ENCODE results near the gene GSDMA.
A peak's percentile ranks its signal among the peaks of the same experiment; 100 is the strongest.
"Not testable (repeated sequence)": the region's sequence is repeated elsewhere in the genome, so short reads cannot be mapped to it uniquely, and the experiment has no call there.

GSDMA gene

GRCh38 chr17:39929646-39930407 lies 33.0 kb upstream of the GSDMA start:
- DNase-seq, result no peak

DNA sequence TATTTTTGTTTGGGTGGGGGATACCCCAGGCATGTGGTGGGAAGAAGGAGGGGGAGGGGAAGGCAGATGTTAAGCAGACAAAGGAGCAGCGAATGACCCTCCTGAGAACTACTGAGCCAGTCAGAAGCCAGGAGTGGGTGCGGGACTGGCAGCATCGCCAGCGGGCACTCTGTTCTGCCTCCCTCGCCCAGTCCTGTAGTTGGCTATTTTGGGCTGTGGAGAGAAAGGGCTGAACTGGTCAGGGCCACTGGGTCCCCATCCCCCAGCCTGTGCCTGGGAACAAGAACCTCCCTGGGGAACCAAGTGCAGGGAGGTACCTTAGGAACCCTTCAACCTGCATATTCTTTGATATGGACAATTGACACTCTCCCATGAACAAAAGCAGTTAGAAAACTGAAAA lies 28.9 kb upstream of the GSDMA start:
- DNase-seq, result no peak

DNA sequence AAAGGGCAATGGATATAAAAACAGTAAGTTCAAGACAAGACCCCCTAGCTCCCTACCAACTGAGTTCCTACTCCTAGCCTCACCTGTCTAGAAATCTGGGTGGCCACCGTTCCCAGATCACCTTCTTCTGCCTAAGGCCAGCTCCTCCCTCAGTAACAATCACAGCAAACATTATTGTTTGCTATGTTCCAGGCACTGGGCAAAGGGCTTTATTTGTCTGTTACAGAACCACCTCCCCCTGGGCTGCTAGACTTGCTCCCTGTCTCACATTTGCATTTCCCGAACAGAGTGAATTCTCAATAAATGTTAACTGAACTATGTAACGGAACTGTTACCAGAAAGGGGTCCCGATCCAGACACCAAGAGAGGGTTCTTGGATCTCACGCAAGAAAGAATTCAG lies 28.5 kb upstream of the GSDMA start:
- DNase-seq, result no peak

DNA sequence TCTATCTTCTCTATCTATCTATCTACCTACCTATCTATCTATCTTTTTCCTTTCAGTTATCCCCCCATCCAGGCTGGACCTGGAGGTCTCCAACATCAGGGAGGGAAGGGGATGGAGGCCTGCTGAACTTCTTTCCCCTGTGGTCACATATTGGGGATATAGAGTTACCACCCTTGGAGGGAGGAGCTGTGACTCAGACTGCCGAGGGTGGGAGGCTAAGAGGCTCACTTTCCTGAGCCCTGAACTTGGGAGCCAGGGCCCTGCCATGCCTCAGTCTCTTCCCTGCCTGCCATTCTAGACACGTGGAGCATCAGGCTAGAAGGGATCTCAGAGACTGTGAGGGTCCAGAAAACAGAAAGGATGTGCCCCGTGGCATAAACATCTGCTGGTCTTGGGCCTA lies 26.9 kb upstream of the GSDMA start:
- DNase-seq, result no peak

DNA sequence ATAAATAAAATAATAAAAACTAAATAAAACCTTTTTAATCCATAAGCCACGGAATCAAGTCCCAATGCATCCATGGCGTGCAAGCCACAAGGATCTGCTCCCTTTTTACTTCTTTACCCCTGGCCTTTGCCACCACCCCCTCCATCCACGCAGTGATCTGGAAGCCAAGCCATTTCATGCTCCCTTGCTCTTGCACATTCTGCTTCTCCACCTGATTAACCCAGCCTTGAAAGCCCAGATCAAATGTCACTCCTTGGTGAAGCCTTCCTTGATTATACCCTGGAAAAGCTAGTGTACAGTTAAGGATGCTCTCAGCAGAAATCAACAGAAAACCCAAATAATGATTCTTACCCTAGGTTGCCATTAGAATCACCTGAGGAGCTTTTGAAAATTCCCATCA lies 25.4 kb upstream of the GSDMA start:
- DNase-seq, result no peak

DNA sequence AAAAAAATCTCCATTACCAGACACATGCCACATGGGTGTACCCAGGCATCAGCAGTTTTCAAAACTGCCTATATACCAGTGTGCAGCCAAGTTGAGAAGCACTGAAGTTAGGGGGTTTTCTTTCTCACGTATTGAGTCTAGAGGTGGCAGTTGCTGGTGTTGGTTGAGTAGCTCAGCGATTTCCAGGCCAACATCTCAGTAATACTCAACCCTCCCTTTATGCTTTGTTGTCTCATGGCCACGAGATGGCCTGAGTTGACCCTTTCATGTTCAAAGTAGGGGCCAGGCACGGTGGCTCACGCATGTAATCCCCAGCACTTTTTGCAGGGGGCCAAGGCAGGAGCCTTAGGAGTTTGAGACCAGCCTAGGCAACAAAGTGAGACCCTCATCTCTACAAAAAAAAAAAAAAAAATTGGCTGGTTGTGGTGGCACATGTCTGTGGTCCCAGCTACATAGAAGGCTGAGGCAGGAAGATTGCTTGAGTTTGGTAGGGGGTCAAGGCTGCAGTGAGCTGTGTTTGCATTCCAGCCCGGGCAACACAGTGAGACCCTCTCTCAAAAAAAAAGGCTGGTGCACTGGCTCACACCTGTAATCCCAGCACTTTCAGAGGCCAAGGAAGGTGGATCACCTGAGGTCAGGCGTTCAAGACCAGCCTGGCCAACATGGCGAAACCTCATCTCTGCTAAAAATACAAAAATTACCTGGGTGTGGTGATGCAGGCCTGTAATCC lies 24.5 kb upstream of the GSDMA start:
- no peak for DNase-seq

GRCh38 chr17:39939106-39939505 lies 23.7 kb upstream of the GSDMA start:
- no peak for DNase-seq

GRCh38 chr17:39939588-39940419 lies 23.0 kb upstream of the GSDMA start:
- DNase-seq, result peak; percentile 81

DNA sequence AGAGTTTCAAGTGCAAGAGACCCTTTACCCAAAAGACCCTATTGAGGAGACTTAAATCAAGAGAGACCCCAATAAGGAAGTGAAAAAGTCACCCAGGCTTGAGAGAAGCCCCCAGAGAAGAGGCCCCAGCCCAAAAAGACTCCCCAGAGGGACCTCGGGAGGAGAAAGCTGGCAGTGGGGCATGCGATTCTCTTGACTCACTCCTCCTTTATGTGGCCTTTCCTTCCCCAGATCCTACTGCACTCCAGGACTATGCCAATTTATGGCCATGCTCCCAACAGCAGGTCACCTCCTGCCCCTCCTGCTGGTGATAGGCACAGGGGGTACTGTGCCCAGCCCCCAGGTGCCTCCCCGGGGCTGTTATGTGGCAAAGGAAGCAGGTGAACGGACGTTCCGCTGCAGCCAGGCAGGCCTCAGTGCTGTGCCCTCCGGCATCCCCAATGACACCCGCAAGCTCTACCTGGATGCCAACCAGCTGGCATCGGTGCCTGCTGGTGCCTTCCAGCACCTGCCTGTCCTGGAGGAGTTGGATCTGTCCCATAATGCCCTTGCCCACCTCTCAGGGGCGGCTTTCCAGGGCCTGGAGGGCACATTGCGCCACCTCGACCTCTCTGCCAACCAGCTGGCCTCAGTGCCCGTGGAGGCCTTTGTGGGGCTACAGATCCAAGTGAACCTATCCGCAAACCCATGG lies 19.0 kb upstream of the GSDMA start:
- no peak for DNase-seq

DNA sequence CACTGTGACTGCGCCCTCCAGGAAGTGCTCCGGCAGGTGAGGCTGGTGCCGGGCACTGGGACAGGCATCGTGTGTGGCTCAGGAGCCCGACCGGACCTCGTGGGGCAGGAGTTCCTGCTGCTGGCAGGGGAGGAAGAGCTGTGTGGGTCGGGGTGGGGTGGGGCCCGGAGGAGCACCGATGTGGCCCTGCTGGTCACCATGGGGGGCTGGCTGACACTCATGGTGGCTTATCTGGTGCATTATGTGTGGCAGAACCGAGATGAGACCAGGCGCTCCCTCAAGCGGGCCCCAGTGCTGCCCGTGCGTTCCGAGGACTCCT lies 18.5 kb upstream of the GSDMA start:
- DNase-seq, result no peak

DNA sequence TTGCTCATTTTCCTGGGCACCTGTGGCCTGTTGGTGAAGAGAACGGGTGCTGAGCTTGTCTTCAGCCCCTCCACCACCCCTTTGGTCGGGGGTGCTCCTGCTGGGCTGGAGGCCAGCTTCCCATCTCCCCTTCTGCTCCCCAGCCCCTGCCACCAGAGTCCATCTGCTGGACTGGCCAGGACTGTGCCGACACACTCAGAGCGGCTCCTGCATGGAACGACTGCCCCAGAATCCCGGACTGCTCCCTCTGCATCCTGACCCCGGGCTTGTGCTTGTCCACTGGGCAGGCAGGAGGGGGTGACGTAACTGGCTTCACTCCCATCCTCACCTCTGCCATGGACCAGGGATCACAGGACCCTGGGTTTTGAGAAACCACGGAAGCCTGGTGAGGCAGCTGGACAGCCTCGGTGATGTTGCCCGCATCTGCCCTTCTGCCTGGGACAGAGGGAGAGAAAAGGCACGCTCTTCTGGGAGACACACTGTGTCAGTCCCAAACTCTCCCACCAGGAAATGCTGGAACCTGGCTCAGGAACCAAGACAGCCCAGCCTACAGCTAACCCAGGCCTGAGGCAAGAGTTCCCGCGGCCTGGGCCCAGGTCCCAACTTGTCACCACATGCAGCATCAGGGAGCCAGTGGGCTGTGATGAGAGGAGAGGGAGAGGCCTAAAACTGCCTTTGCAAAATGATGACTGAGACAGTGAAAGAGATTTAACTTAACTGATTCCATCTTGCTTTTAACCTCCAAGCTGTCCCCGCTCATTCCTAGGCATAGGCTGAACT lies 16.1 kb upstream of the GSDMA start:
- no peak for DNase-seq

DNA sequence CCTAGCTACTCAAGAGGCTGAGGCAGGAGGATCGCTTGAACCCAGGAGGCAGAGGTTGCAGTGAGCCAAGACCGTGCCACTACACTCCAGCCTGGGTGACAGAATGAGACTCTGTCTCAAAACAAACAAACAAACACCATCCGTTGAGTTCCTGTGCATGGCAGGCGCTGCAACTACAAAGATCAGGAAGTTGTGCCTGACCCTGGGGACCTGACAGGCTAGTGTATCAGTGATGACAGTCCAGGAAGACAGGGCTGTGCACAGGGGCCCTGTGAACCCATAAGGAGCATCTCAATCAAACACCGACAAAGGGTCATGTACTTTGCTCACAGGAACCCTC lies 14.3 kb upstream of the GSDMA start:
- DNase-seq, result not testable (repeated sequence)

DNA sequence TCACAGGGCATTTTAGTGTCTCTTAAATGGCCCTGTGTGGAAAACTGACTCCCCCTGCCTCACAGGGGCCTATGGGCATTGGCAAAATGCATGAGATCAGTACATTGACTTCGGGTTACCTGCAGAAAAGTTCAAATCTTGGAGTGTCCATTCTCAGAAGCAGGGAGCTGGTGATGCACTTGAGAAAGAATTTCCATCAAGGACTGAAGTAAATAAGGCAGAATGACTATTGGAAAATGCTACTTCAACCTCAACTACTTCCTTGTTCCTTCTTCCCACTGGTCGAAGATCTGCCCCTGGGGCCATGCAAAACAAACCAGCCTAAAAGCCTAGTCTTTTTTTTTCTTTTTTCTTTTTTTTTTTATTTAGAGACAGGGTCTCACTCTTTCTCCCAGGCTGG lies 13.8 kb upstream of the GSDMA start:
- no peak for DNase-seq

DNA sequence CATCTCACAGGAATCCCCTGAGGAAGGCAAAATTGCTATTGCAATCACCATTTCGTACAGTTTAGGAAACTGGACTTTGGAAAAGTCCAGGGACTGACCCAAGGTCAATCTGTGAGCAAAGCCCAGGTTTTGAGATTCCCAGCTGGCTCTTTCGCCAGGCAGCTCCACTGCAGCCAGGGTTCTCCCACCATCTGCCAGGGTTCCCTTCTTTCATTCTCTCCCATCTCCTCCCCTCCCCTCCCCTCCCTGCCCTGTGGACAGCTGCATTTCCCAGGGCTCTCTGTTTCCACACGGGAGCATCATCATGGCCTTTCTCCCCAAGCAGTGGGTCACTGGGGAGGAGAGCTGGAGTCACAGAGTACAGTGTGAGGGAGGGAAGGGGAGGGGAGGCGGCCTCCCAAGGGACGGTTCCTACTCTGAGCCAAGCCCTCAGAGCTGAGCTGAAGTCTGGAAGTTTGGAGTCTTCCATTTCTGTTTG lies 11.9 kb upstream of the GSDMA start:
- DNase-seq, result no peak

DNA sequence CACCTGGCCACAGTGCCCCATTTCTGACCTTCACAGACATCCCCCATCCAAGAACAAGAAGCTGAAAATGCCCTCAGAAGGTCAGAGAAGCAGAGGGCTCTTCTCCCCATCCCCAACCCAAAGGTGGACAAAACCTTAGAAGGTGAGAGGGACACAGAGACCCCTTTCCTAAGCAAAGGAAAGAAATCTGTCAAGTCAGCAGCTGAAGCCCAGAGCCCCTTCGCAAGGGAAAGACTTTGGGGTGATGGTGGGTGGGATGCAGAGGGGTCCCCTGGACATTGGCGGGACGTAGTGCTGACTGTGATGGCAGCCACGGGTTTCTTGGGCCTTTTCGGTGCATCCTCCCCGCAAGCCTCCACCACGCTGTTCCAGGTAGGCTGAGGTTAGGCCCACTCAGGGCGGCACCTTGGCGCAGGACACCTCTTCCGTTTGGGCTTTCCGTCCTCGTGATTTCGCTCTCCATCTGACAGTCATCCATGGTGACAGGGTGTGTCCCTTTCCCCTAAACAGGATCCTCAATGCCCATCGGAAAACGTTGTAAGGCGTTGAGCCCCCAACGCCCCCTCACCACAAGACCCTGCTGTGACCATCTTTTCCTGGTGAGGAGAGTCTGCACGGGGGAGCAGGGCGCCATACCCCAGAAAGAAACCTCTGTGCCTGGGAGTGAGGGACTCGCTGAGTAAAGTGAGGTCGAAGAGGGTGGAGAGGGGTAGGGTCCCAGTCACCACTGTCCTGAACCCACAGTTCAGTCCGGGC lies 10.7 kb upstream of the GSDMA start:
- no peak for DNase-seq

GRCh38 chr17:39952680-39953470 lies 9.9 kb upstream of the GSDMA start:
- DNase-seq, result peak; percentile 98

DNA sequence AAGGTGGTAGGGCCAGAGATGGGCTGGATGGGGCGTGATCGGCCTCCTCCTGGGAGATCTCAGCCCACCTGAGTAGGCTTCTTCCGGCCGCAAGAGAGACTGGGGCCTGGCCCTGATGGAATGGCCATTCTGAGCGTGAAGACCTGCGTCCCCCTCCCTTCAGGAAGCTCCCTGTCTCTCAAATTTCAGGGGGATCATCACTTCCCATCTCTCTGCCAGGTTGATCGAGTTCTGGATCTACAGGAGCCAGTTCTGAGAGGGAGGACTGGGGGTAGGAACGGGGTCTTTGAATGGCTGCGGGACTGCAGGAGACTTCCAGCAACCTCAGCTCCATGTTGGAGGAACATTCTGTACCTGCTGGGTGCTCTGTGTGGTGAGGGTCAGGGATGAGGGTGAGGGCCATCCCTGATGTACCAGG lies 9.3 kb upstream of the GSDMA start:
- DNase-seq, result no peak

DNA sequence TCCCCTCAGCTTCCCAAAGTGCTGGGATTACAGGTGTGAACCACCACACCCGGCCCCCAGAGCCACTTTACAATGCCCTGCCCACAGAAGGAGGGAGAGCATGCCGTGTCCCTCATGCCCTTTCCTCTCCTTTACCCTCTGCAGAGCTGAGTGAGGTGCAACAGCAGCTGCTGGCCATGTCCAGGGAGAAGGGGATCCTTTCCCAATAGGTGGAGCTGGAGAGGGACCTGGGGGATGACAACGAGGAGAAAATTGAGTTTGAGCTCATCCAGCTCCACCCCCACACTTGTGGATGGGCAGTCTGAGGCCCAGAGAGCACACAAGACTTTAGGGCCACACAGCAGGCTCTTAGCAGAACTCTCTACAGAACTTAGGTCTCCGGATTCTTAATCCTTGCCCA lies 7.9 kb upstream of the GSDMA start:
- no peak for DNase-seq

DNA sequence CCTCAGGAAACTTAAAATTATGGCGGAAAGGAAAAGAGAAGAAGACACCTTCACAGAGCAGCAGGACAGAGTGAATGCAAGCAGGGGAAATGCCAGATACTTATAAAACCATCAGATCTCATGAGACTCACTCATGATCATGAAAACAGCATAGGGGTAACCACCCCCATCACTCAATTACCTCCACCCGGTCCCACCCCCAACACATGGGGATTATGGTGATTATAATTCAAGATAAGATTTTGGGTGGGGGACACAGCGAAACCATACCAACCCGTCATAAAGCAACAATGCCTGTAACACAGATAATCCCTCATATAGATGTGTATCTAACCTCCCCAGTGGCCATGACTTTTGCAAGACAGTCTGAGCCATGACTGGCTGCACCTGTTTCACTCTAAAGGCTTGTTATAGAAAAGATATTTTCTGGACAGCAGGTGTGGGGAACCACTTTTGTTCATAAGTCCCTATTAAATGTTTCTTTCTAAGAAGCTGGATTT lies 7.0 kb upstream of the GSDMA start:
- DNase-seq, result no peak

DNA sequence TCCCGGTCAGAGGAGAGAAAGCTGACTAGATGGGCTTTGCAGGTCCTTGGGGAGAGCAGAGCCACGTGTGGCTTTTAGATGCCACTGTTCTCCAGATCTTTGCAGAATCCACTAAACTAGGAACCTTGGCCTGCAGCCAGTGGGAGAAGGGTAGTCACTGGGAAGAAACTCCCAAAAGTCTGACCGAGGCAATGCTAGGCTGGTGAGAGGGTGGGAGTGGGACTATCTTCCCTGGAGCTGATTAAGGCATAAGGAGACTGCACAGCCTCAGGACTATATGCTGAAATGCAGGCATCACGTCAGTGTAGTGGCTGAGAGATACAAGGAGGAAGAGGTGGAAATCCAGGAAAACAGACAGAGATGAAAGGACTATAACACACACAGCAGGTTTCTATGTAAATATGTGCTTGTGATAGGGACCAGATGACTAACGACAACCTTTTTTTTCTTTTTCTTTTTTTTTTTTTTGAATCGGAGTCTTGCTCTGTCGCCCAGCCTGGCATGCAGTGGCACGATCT lies 2.2 kb upstream of the GSDMA start:
- no peak for DNase-seq

All from femur (tissue), 1 donor.